ENCODE measurements around the gene NCOA6.

Gene NCOA6

DNA sequence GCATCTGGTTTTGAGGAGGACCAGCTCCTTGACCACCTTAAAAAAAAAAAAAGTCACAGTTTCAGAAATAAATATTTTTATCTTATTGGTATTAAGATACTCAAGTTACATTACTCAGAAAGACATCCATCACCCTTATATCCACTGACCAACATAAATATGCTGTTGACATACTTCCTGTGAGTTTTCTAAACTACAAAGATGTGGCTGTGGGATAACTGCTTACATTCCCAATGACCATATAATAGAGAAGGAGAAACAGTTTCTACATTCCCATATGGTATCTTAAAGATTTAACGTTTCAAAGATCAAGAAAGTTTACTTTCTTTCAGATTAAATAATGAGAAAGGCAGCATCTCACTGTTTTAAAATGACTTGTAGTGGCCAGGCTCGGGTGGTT is 75.0 kb downstream of the NCOA6 start:
- no peaks in the 10 kb centered on the region for H3K27me3 ChIP-seq (ENCODE audit: insufficient read depth, low read length, poor library complexity)
- peaks cover 3% of the 10 kb centered on the region; the same call in 1 of the 2 replicates for H4K20me1 ChIP-seq (ENCODE audit: insufficient read depth, low read length)
- H3K9ac ChIP-seq (ENCODE audit: low read depth, low read length), result no peak overlapping the region
- H3K4me1 ChIP-seq (ENCODE audit: insufficient read depth, low read length), result no peaks in the 10 kb centered on the region
- no peak overlapping the region for H3K4me2 ChIP-seq (ENCODE audit: insufficient read depth, low read length)
- TF ChIP-seq, protein P1, sequence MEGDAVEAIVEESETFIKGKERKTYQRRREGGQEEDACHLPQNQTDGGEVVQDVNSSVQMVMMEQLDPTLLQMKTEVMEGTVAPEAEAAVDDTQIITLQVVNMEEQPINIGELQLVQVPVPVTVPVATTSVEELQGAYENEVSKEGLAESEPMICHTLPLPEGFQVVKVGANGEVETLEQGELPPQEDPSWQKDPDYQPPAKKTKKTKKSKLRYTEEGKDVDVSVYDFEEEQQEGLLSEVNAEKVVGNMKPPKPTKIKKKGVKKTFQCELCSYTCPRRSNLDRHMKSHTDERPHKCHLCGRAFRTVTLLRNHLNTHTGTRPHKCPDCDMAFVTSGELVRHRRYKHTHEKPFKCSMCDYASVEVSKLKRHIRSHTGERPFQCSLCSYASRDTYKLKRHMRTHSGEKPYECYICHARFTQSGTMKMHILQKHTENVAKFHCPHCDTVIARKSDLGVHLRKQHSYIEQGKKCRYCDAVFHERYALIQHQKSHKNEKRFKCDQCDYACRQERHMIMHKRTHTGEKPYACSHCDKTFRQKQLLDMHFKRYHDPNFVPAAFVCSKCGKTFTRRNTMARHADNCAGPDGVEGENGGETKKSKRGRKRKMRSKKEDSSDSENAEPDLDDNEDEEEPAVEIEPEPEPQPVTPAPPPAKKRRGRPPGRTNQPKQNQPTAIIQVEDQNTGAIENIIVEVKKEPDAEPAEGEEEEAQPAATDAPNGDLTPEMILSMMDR (IDR thresholded peaks at IDR 0.05; ENCODE audit: borderline replicate concordance, extremely low read depth, low read length, poor library complexity, severe bottlenecking), result no peak
- TF ChIP-seq EZH2 (IDR thresholded peaks at IDR 0.05; ENCODE audit: borderline replicate concordance, low read depth, low read length, severe bottlenecking), result no peak
- DNase-seq (no peak), ATAC-seq (ENCODE audit: insufficient read depth, low read depth) (no peak)
- no peak overlapping the region for H2AFZ ChIP-seq (ENCODE audit: low read depth, low read length)
- H3K79me2 ChIP-seq (ENCODE audit: insufficient read depth, low read length), result no peaks in the 10 kb centered on the region
- no peaks in the 10 kb centered on the region for H3K9me3 ChIP-seq (ENCODE audit: insufficient read depth, low read length, severe bottlenecking)
- peaks cover 88% of the 10 kb centered on the region for H3K36me3 ChIP-seq (ENCODE audit: insufficient read depth, low read length)
- no peak overlapping the region for H3K27ac ChIP-seq (ENCODE audit: low read length)
- no peak overlapping the region for H3K4me3 ChIP-seq (ENCODE audit: low read depth in 1 of 2, low read length in 2 of 2)

DNA sequence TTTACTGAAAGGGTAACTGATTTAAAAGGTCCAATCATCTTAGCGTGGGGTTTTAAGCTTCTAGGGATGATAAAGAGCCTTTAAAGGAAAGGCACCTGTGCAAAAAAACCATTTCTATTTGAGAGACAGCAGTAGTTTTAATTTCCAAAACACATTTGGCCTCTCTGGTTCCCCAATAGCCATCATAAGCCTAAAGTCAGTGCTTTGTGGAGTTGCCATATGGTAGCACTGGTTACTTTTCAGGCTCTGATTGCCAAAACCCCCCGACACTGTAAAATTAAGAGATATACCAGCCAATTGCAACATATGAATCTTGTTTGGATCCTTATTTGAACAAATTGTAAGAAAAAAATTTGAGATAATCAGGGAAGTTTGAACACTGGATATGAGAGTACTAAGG is 76.7 kb downstream of the NCOA6 start:
- Histone ChIP-seq H3K36me3 (ENCODE audit: insufficient read depth, low read length) (peaks cover 88% of the 10 kb centered on the region), H3K4me3 (ENCODE audit: low read depth in 1 of 2, low read length in 2 of 2) (no peak overlapping the region)
- no peak for ATAC-seq (ENCODE audit: insufficient read depth, low read depth)

DNA sequence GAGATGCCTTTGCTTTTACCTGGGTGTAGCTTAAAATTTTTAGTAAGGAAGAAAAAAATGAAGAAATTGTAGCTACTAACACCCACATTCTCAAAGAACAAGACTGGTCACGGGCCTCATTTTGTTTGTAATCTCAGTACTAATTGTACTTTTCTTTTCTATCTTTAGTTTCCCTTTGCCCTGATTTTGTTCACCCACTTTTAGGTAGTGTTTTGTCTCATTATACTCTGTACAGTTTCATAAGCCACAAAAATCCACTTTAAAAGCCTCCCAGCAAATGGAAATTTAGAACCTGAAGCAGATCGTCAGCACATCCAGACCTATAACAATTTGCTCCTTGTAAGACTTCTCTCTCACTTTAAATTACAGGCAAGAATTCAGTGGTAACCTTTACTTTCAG is 78.0 kb downstream of the NCOA6 start:
- H3K4me2 ChIP-seq (ENCODE audit: insufficient read depth, low read length), result no peak overlapping the region
- DNase-seq, result no peak
- no peaks in the 10 kb centered on the region for H3K27me3 ChIP-seq (ENCODE audit: insufficient read depth, low read length, poor library complexity)
- no peak overlapping the region for H3K9ac ChIP-seq (ENCODE audit: low read depth, low read length)
- no peak for TF ChIP-seq EZH2 (IDR thresholded peaks at IDR 0.05; ENCODE audit: borderline replicate concordance, low read depth, low read length, severe bottlenecking)
- TF ChIP-seq, protein P1 (IDR thresholded peaks at IDR 0.05; ENCODE audit: borderline replicate concordance, extremely low read depth, low read length, poor library complexity, severe bottlenecking), result no peak
- H3K4me3 ChIP-seq (ENCODE audit: low read depth in 1 of 2, low read length in 2 of 2), result no peak overlapping the region
- peaks cover 3% of the 10 kb centered on the region; the same call in 1 of the 2 replicates for H4K20me1 ChIP-seq (ENCODE audit: insufficient read depth, low read length)
- H3K9me3 ChIP-seq (ENCODE audit: insufficient read depth, low read length, severe bottlenecking), result no peaks in the 10 kb centered on the region
- H3K79me2 ChIP-seq (ENCODE audit: insufficient read depth, low read length), result no peaks in the 10 kb centered on the region
- no peak overlapping the region for H2AFZ ChIP-seq (ENCODE audit: low read depth, low read length)
- no peaks in the 10 kb centered on the region for H3K4me1 ChIP-seq (ENCODE audit: insufficient read depth, low read length)
- ATAC-seq (ENCODE audit: insufficient read depth, low read depth), result no peak
- H3K36me3 ChIP-seq (ENCODE audit: insufficient read depth, low read length), result peaks cover 95% of the 10 kb centered on the region
- no peak overlapping the region for H3K27ac ChIP-seq (ENCODE audit: low read length)

More for the DNA sequence above, 76.7 kb downstream of the NCOA6 start:
- no peak for DNase-seq
- Histone ChIP-seq H3K27ac (ENCODE audit: low read length) (no peak overlapping the region), H3K4me2 (ENCODE audit: insufficient read depth, low read length) (no peak overlapping the region), H3K27me3 (ENCODE audit: insufficient read depth, low read length, poor library complexity) (no peaks in the 10 kb centered on the region), H3K79me2 (ENCODE audit: insufficient read depth, low read length) (no peaks in the 10 kb centered on the region), H2AFZ (ENCODE audit: low read depth, low read length) (no peak overlapping the region), H3K9me3 (ENCODE audit: insufficient read depth, low read length, severe bottlenecking) (no peaks in the 10 kb centered on the region), H4K20me1 (ENCODE audit: insufficient read depth, low read length) (peaks cover 3% of the 10 kb centered on the region; the same call in 1 of the 2 replicates), H3K4me1 (ENCODE audit: insufficient read depth, low read length) (no peaks in the 10 kb centered on the region), H3K9ac (ENCODE audit: low read depth, low read length) (no peak overlapping the region)
- no peak for TF ChIP-seq EZH2 (IDR thresholded peaks at IDR 0.05; ENCODE audit: borderline replicate concordance, low read depth, low read length, severe bottlenecking)
- TF ChIP-seq, protein P1 (IDR thresholded peaks at IDR 0.05; ENCODE audit: borderline replicate concordance, extremely low read depth, low read length, poor library complexity, severe bottlenecking), result no peak

DNA sequence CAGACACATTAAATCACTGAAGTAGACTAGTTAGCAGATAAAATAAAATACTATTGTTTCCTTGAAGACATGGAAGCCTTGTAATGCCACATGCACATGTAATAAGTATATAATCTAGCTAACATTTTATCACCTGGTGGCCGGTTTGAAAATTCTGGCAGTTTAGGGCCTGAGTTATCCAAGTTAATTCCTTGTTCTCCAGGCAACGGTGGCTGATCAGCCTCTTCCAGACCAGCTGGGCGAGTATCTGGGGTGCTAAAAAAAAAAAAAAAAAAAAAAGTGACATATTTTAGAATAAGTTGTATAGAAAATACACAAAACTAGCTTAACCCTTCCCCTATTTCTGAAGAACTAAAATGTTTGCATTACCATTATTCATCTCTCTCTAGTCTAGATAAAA is 78.8 kb downstream of the NCOA6 start:
- Histone ChIP-seq H3K36me3 (ENCODE audit: insufficient read depth, low read length) (peaks cover 95% of the 10 kb centered on the region), H3K4me1 (ENCODE audit: insufficient read depth, low read length) (no peaks in the 10 kb centered on the region)

More for the DNA sequence above, 78.8 kb downstream of the NCOA6 start:
- DNase-seq (no peak), ATAC-seq (ENCODE audit: insufficient read depth, low read depth) (no peak)
- Histone ChIP-seq H4K20me1 (ENCODE audit: insufficient read depth, low read length) (peaks cover 3% of the 10 kb centered on the region; the same call in 1 of the 2 replicates), H3K79me2 (ENCODE audit: insufficient read depth, low read length) (no peaks in the 10 kb centered on the region), H3K9me3 (ENCODE audit: insufficient read depth, low read length, severe bottlenecking) (no peaks in the 10 kb centered on the region), H2AFZ (ENCODE audit: low read depth, low read length) (no peak overlapping the region), H3K9ac (ENCODE audit: low read depth, low read length) (no peak overlapping the region), H3K4me2 (ENCODE audit: insufficient read depth, low read length) (no peak overlapping the region), H3K4me3 (ENCODE audit: low read depth in 1 of 2, low read length in 2 of 2) (no peak overlapping the region), H3K27ac (ENCODE audit: low read length) (no peak overlapping the region), H3K27me3 (ENCODE audit: insufficient read depth, low read length, poor library complexity) (no peaks in the 10 kb centered on the region)
- TF ChIP-seq, protein P1 (IDR thresholded peaks at IDR 0.05; ENCODE audit: borderline replicate concordance, extremely low read depth, low read length, poor library complexity, severe bottlenecking), result no peak
- no peak for TF ChIP-seq EZH2 (IDR thresholded peaks at IDR 0.05; ENCODE audit: borderline replicate concordance, low read depth, low read length, severe bottlenecking)

All from DND-41 (cell line).